DND-41 (cell line): ENCODE results near the gene TNIK.

Experiments used
- CTCF ChIP-seq: IDR thresholded peaks from 2 replicates; pipeline ENCODE4 v1.5.1; 2012; ENCODE audit warnings: borderline replicate concordance, low read length, moderate library complexity, mild to moderate bottlenecking; ENCODE audit not compliant: poor library complexity, severe bottlenecking; ENCODE audit errors: extremely low read depth
- EZH2 ChIP-seq: IDR thresholded peaks from 3 replicates; pipeline ENCODE4 v1.6.1; 2012; ENCODE audit warnings: borderline replicate concordance, low read depth, mild to moderate bottlenecking, moderate library complexity, low read length, inconsistent platforms; ENCODE audit not compliant: severe bottlenecking

- TF ChIP-seq CTCF (no peak), EZH2 (no peak)
Measured at GRCh38 chr3:171282041-171282440, 178.2 kb downstream of the TNIK start.
